KMS-11 (cell line): ENCODE results near the gene SLC26A2.
"Not testable (repeated sequence)": the region's sequence is repeated elsewhere in the genome, so short reads cannot be mapped to it uniquely, and the experiment has no call there.

Experiments used
- H2AFZ ChIP-seq: fragments of 200-600 bp; sonication (generic); 2 replicates; pipeline ENCODE4 v1.6.1; 2016; ENCODE audit warnings: antibody characterized with exemption, mixed run types, low read depth
- H3K27ac ChIP-seq: fragments of 200-600 bp; sonication (generic); 2 replicates; pipeline ENCODE4 v1.6.1; 2016; ENCODE audit warnings: mild to moderate bottlenecking, mixed run types
- H3K27me3 ChIP-seq: fragments of 200-600 bp; sonication (generic); 2 replicates; pipeline ENCODE4 v1.6.1; 2017; ENCODE audit warnings: mild to moderate bottlenecking, low read depth, mixed run types, moderate library complexity; ENCODE audit not compliant: insufficient read depth
- H3K36me3 ChIP-seq: fragments of 200-600 bp; sonication (generic); 2 replicates; pipeline ENCODE4 v1.6.1; 2017; ENCODE audit warnings: mild to moderate bottlenecking, mixed run types; ENCODE audit not compliant: insufficient read depth
- H3K4me1 ChIP-seq: fragments of 200-600 bp; sonication (generic); 2 replicates; pipeline ENCODE4 v1.6.1; 2016; ENCODE audit warnings: mild to moderate bottlenecking, low read depth, mixed run types; ENCODE audit not compliant: poor library complexity, severe bottlenecking
- H3K4me2 ChIP-seq: fragments of 200-600 bp; sonication (generic); 2 replicates; pipeline ENCODE4 v1.7.0; 2016; ENCODE audit warnings: mild to moderate bottlenecking, mixed run types
- H3K4me3 ChIP-seq: fragments of 200-600 bp; sonication (generic); IDR thresholded peaks from 2 replicates; pipeline ENCODE4 v1.6.1; 2017; ENCODE audit warnings: low read depth, low read length, mixed read lengths; ENCODE audit not compliant: insufficient read depth
- H3K79me2 ChIP-seq: fragments of 200-600 bp; sonication (generic); 2 replicates; pipeline ENCODE4 v1.6.1; 2016; ENCODE audit warnings: low read depth, mixed run types; ENCODE audit not compliant: insufficient read depth
- H3K9ac ChIP-seq: fragments of 200-600 bp; sonication (generic); 2 replicates; pipeline ENCODE4 v1.6.1; 2016; ENCODE audit warnings: mild to moderate bottlenecking, mixed run types
- H4K20me1 ChIP-seq: fragments of 200-600 bp; sonication (generic); 2 replicates; pipeline ENCODE4 v1.6.1; 2016; ENCODE audit warnings: mild to moderate bottlenecking, mixed run types; ENCODE audit not compliant: insufficient read depth
- CTCF ChIP-seq: fragments of 200-600 bp; sonication (generic); conservative IDR thresholded peaks from 2 replicates; pipeline ENCODE4 v1.6.1; 2017; ENCODE audit warnings: low read depth, mild to moderate bottlenecking, antibody characterized with exemption, low read length, moderate library complexity, mixed read lengths

SLC26A2 gene

GRCh38 chr5:150023136-150023535 lies 62.6 kb downstream of the SLC26A2 start:
- no peaks in the 10 kb centered on the region for H3K79me2 ChIP-seq
- no peak overlapping the region for H3K9ac ChIP-seq
- no peak overlapping the region for H3K4me3 ChIP-seq
- H3K27me3 ChIP-seq, result no peaks in the 10 kb centered on the region
- peaks cover 24% of the 10 kb centered on the region for H3K4me1 ChIP-seq
- H3K27ac ChIP-seq, result no peak overlapping the region
- no peak for TF ChIP-seq CTCF
- H4K20me1 ChIP-seq, result no peaks in the 10 kb centered on the region
- H3K36me3 ChIP-seq, result no peaks in the 10 kb centered on the region
- no peak overlapping the region for H2AFZ ChIP-seq
- no peak overlapping the region for H3K4me2 ChIP-seq

GRCh38 chr5:150024346-150024984 lies 63.9 kb downstream of the SLC26A2 start:
- no peak overlapping the region for H3K27ac ChIP-seq
- H3K79me2 ChIP-seq, result no peaks in the 10 kb centered on the region
- no peak overlapping the region for H3K9ac ChIP-seq
- H4K20me1 ChIP-seq, result no peaks in the 10 kb centered on the region
- no peak overlapping the region for H3K4me2 ChIP-seq
- H3K4me1 ChIP-seq, result peaks cover 24% of the 10 kb centered on the region
- H3K4me3 ChIP-seq, result no peak overlapping the region
- no peak for TF ChIP-seq CTCF
- H3K36me3 ChIP-seq, result no peaks in the 10 kb centered on the region
- H2AFZ ChIP-seq, result no peak overlapping the region
- no peaks in the 10 kb centered on the region for H3K27me3 ChIP-seq

GRCh38 chr5:150026682-150027172 lies 66.2 kb downstream of the SLC26A2 start:
- peaks cover 6% of the 10 kb centered on the region for H3K4me1 ChIP-seq
- H3K79me2 ChIP-seq, result no peaks in the 10 kb centered on the region
- H3K27me3 ChIP-seq, result no peaks in the 10 kb centered on the region
- no peak for TF ChIP-seq CTCF
- no peak overlapping the region for H3K4me3 ChIP-seq
- H4K20me1 ChIP-seq, result no peaks in the 10 kb centered on the region
- no peak overlapping the region for H3K4me2 ChIP-seq
- H2AFZ ChIP-seq, result no peak overlapping the region
- no peak overlapping the region for H3K27ac ChIP-seq
- no peaks in the 10 kb centered on the region for H3K36me3 ChIP-seq
- no peak overlapping the region for H3K9ac ChIP-seq

- H3K4me1 ChIP-seq, H3K79me2 ChIP-seq, H3K36me3 ChIP-seq, H3K27ac ChIP-seq, H3K4me3 ChIP-seq, H3K4me2 ChIP-seq, H2AFZ ChIP-seq, H3K9ac ChIP-seq, H4K20me1 ChIP-seq, H3K27me3 ChIP-seq: not testable (repeated sequence)
Observed at GRCh38 chr5:150028047-150028446, 67.5 kb downstream of the SLC26A2 start.

GRCh38 chr5:150033334-150033733 lies 72.8 kb downstream of the SLC26A2 start:
- Histone ChIP-seq H3K4me1 (peaks cover 8% of the 10 kb centered on the region), H3K36me3 (no peaks in the 10 kb centered on the region), H3K4me3 (no peak overlapping the region), H3K4me2 (no peak overlapping the region), H3K79me2 (no peaks in the 10 kb centered on the region), H4K20me1 (no peaks in the 10 kb centered on the region), H3K27me3 (no peaks in the 10 kb centered on the region), H2AFZ (no peak overlapping the region), H3K9ac (no peak overlapping the region), H3K27ac (no peak overlapping the region)
- TF ChIP-seq CTCF, result no peak
